ENCODE results near the gene DNAL4.

- TF ChIP-seq, protein P1, sequence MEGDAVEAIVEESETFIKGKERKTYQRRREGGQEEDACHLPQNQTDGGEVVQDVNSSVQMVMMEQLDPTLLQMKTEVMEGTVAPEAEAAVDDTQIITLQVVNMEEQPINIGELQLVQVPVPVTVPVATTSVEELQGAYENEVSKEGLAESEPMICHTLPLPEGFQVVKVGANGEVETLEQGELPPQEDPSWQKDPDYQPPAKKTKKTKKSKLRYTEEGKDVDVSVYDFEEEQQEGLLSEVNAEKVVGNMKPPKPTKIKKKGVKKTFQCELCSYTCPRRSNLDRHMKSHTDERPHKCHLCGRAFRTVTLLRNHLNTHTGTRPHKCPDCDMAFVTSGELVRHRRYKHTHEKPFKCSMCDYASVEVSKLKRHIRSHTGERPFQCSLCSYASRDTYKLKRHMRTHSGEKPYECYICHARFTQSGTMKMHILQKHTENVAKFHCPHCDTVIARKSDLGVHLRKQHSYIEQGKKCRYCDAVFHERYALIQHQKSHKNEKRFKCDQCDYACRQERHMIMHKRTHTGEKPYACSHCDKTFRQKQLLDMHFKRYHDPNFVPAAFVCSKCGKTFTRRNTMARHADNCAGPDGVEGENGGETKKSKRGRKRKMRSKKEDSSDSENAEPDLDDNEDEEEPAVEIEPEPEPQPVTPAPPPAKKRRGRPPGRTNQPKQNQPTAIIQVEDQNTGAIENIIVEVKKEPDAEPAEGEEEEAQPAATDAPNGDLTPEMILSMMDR (IDR thresholded peaks at IDR 0.05), result no peak
- no peak for TF ChIP-seq POLR2AphosphoS5 (IDR thresholded peaks at IDR 0.05)
- TF ChIP-seq EP300 (IDR thresholded peaks at IDR 0.05), result no peak
- TF ChIP-seq POLR2A (IDR thresholded peaks at IDR 0.05), result no peak
Measured at GRCh38 chr22:38784035-38784434, 9.9 kb downstream of the DNAL4 start.
